HEK293 (cell line): ENCODE measurements around the gene MEF2C.

Experiments used
- CTCF ChIA-PET: fragments of 350-600 bp; formaldehyde crosslinking; extraction: SDS; loops from one replicate; lab custom pipeline; 2021; ENCODE audit warnings: antibody characterized with exemption; lab: Yijun Ruan, JAX
- POLR2A ChIA-PET: fragments of 300-600 bp; formaldehyde crosslinking; extraction: SDS; loops from one replicate; lab custom pipeline; 2020; ENCODE audit warnings: antibody characterized with exemption, inconsistent platforms; lab: Yijun Ruan, JAX
- H3K27ac ChIP-seq: fragments of 200-500 bp; sonication (Bioruptor generic); 2 replicates; pipeline ENCODE4 v1.5.1; 2014; ENCODE audit warnings: low read depth, low read length, control low read depth, inconsistent platforms; ENCODE audit errors: extremely low read depth
- H3K36me3 ChIP-seq, 2 experiments: fragments of 200-500 bp in 1 of 2; sonication (Bioruptor generic) in 1 of 2; 1 replicate in 1 of 2; 2 replicates in 1 of 2; pipeline ENCODE4 v1.5.1; 2014 to 2017; ENCODE audit warnings: inconsistent platforms in 2 of 2, low read length in 2 of 2; ENCODE audit not compliant: control insufficient read depth in 2 of 2, insufficient read depth in 1 of 2
- H3K4me1 ChIP-seq: fragments of 200-500 bp; sonication (Bioruptor generic); 2 replicates; pipeline ENCODE4 v1.5.1; 2014; ENCODE audit warnings: mild to moderate bottlenecking, low read length, inconsistent platforms; ENCODE audit not compliant: control insufficient read depth, insufficient read depth
- H3K4me3 ChIP-seq: 2 replicates; pipeline ENCODE4 v1.5.1; 2011; ENCODE audit warnings: low read depth, mild to moderate bottlenecking, control low read depth, low read length, moderate library complexity
- H3K9me3 ChIP-seq: fragments of 200-500 bp; sonication (Bioruptor generic); 2 replicates; pipeline ENCODE4 v1.5.1; 2014; ENCODE audit warnings: low read depth, low read length, inconsistent platforms; ENCODE audit not compliant: control insufficient read depth, insufficient read depth
- GLI4 ChIP-seq: fragments of 450-650 bp; formaldehyde crosslinking; IDR thresholded peaks from 2 replicates; pipeline ENCODE4 v1.5.1; 2016; ENCODE audit warnings: missing biosample characterization, missing genetic modification characterization
- HOXC10 ChIP-seq: sonication (generic); formaldehyde crosslinking; IDR thresholded peaks from 2 replicates; pipeline ENCODE4 v1.8.1; 2023; ENCODE audit warnings: mild to moderate bottlenecking, missing genetic modification reagents
- OVOL3 ChIP-seq: fragments of 450-650 bp; formaldehyde crosslinking; IDR thresholded peaks from 2 replicates; pipeline ENCODE4 v1.5.1; 2016; ENCODE audit warnings: missing biosample characterization, missing genetic modification characterization
- TCF7L2 ChIP-seq: IDR thresholded peaks from 2 replicates; pipeline ENCODE4 v1.6.1; 2011; ENCODE audit warnings: low read depth, mild to moderate bottlenecking, inconsistent platforms, low read length, moderate library complexity, borderline replicate concordance
- ZFP37 ChIP-seq: fragments of 450-650 bp; formaldehyde crosslinking; IDR thresholded peaks from 2 replicates; pipeline ENCODE4 v1.5.1; 2016; ENCODE audit warnings: missing biosample characterization, missing genetic modification characterization
- ZNF112 ChIP-seq: fragments of 450-650 bp; formaldehyde crosslinking; IDR thresholded peaks from 2 replicates; pipeline ENCODE4 v1.5.0; 2017; ENCODE audit warnings: missing biosample characterization, missing genetic modification characterization
- ZNF121 ChIP-seq: fragments of 450-650 bp; formaldehyde crosslinking; IDR thresholded peaks from 2 replicates; pipeline ENCODE4 v1.5.1; 2016; ENCODE audit warnings: missing biosample characterization, missing genetic modification characterization
- ZNF174 ChIP-seq: fragments of 450-650 bp; formaldehyde crosslinking; IDR thresholded peaks from 2 replicates; pipeline ENCODE4 v1.5.0; 2017; ENCODE audit warnings: missing biosample characterization, mild to moderate bottlenecking, missing genetic modification characterization
- ZNF23 ChIP-seq: fragments of 450-650 bp; formaldehyde crosslinking; IDR thresholded peaks from 2 replicates; pipeline ENCODE4 v1.5.1; 2016; ENCODE audit warnings: missing biosample characterization, missing genetic modification characterization, borderline replicate concordance
- ZNF391 ChIP-seq: fragments of 450-650 bp; formaldehyde crosslinking; IDR thresholded peaks from 2 replicates; pipeline ENCODE4 v1.5.1; 2016; ENCODE audit warnings: low read depth, missing biosample characterization, missing genetic modification characterization, borderline replicate concordance
- ZNF416 ChIP-seq: fragments of 450-650 bp; formaldehyde crosslinking; IDR thresholded peaks from 2 replicates; pipeline ENCODE4 v1.5.1; 2016; ENCODE audit warnings: missing biosample characterization, missing genetic modification characterization
- ZNF48 ChIP-seq: fragments of 450-650 bp; formaldehyde crosslinking; IDR thresholded peaks from 2 replicates; pipeline ENCODE4 v1.5.1; 2016; ENCODE audit warnings: missing biosample characterization, missing genetic modification characterization
- ZNF501 ChIP-seq: fragments of 450-650 bp; formaldehyde crosslinking; IDR thresholded peaks from 2 replicates; pipeline ENCODE4 v1.5.1; 2016; ENCODE audit warnings: missing biosample characterization, missing genetic modification characterization
- ZNF571 ChIP-seq: fragments of 450-650 bp; formaldehyde crosslinking; IDR thresholded peaks from 2 replicates; pipeline ENCODE4 v1.5.0; 2017; ENCODE audit warnings: missing biosample characterization, missing genetic modification characterization
- ZNF623 ChIP-seq: fragments of 450-650 bp; formaldehyde crosslinking; IDR thresholded peaks from 2 replicates; pipeline ENCODE4 v1.5.1; 2016; ENCODE audit warnings: missing biosample characterization, missing genetic modification characterization
- ZNF629 ChIP-seq: fragments of 450-650 bp; formaldehyde crosslinking; IDR thresholded peaks from 2 replicates; pipeline ENCODE4 v1.5.1; 2017; ENCODE audit warnings: missing biosample characterization, missing genetic modification characterization
- ZNF701 ChIP-seq: fragments of 450-650 bp; formaldehyde crosslinking; IDR thresholded peaks from 2 replicates; pipeline ENCODE4 v1.5.1; 2016; ENCODE audit warnings: missing biosample characterization, missing genetic modification characterization
- ZNF785 ChIP-seq: fragments of 450-650 bp; formaldehyde crosslinking; IDR thresholded peaks from 2 replicates; pipeline ENCODE4 v1.5.1; 2016; ENCODE audit warnings: missing biosample characterization, missing genetic modification characterization
- ZNF792 ChIP-seq: fragments of 450-650 bp; formaldehyde crosslinking; IDR thresholded peaks from 2 replicates; pipeline ENCODE4 v1.5.1; 2016; ENCODE audit warnings: missing biosample characterization, missing genetic modification characterization
- ZNF830 ChIP-seq: fragments of 450-650 bp; IDR thresholded peaks from 2 replicates; pipeline ENCODE4 v1.5.0; 2018; ENCODE audit warnings: missing biosample characterization, missing genetic modification characterization, low read depth, mild to moderate bottlenecking, moderate library complexity
- ZNF837 ChIP-seq: fragments of 450-650 bp; formaldehyde crosslinking; IDR thresholded peaks from 2 replicates; pipeline ENCODE4 v1.5.1; 2016; ENCODE audit warnings: missing biosample characterization, missing genetic modification characterization
- ZSCAN16 ChIP-seq: fragments of 450-650 bp; formaldehyde crosslinking; IDR thresholded peaks from 2 replicates; pipeline ENCODE4 v1.5.1; 2016; ENCODE audit warnings: missing biosample characterization, missing genetic modification characterization
- ZSCAN23 ChIP-seq: fragments of 450-650 bp; formaldehyde crosslinking; IDR thresholded peaks from 2 replicates; pipeline ENCODE4 v1.5.1; 2016; ENCODE audit warnings: missing biosample characterization, missing genetic modification characterization
- ZSCAN30 ChIP-seq: fragments of 450-650 bp; IDR thresholded peaks from 2 replicates; pipeline ENCODE4 v1.5.1; 2018; ENCODE audit warnings: missing biosample characterization, mild to moderate bottlenecking, missing genetic modification characterization, moderate library complexity
- TF ChIP-seq, protein P1 (sequence below): fragments of 450-650 bp; formaldehyde crosslinking; IDR thresholded peaks from 2 replicates; pipeline ENCODE4 v1.5.1; 2016; ENCODE audit warnings: missing biosample characterization, missing genetic modification characterization
- TF ChIP-seq, protein P2 (sequence below): fragments of 450-650 bp; formaldehyde crosslinking; IDR thresholded peaks from 2 replicates; pipeline ENCODE4 v1.5.1; 2016; ENCODE audit warnings: missing biosample characterization, missing genetic modification characterization
- TF ChIP-seq, protein P3 (sequence below): fragments of 450-650 bp; IDR thresholded peaks from 2 replicates; pipeline ENCODE4 v1.5.1; 2018; ENCODE audit warnings: missing biosample characterization, mild to moderate bottlenecking, missing genetic modification characterization

MEF2C gene

DNA sequence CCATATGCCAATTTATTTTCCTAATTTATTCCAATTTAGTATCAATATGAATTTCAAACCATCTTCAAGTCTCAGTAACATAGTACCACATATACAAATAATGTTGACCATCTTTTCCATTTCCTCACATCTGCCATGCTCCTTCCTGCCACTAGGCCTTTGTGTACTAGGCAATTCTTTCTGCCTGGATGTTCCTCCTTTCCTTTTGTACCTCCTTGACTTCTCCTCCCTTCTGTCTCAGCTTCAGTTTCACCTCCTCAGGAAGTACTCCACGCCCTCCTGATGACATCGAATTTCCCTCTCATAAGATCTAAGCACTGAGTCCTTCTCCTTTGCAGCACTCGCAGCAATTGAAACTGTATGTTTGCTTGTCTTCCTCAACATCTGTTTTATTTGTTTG, 53.9 kb downstream of the MEF2C start (continued):
- TF ChIP-seq ZNF501 (tag by site-specific recombination): no peak
- TF ChIP-seq, protein P1, sequence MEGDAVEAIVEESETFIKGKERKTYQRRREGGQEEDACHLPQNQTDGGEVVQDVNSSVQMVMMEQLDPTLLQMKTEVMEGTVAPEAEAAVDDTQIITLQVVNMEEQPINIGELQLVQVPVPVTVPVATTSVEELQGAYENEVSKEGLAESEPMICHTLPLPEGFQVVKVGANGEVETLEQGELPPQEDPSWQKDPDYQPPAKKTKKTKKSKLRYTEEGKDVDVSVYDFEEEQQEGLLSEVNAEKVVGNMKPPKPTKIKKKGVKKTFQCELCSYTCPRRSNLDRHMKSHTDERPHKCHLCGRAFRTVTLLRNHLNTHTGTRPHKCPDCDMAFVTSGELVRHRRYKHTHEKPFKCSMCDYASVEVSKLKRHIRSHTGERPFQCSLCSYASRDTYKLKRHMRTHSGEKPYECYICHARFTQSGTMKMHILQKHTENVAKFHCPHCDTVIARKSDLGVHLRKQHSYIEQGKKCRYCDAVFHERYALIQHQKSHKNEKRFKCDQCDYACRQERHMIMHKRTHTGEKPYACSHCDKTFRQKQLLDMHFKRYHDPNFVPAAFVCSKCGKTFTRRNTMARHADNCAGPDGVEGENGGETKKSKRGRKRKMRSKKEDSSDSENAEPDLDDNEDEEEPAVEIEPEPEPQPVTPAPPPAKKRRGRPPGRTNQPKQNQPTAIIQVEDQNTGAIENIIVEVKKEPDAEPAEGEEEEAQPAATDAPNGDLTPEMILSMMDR (tag by site-specific recombination): 0 out of 2 replicates have a peak, but pooled peaks have one; percentile 11
- no peak for TF ChIP-seq ZSCAN23 (tag by site-specific recombination)
- no peak for TF ChIP-seq HOXC10
- TF ChIP-seq ZNF174 (tag by site-specific recombination): no peak
- TF ChIP-seq ZSCAN30 (tag by site-specific recombination): no peak
- no peak for TF ChIP-seq OVOL3 (tag by site-specific recombination)
- no peak for TF ChIP-seq TCF7L2
- TF ChIP-seq ZFP37 (tag by site-specific recombination): no peak

DNA sequence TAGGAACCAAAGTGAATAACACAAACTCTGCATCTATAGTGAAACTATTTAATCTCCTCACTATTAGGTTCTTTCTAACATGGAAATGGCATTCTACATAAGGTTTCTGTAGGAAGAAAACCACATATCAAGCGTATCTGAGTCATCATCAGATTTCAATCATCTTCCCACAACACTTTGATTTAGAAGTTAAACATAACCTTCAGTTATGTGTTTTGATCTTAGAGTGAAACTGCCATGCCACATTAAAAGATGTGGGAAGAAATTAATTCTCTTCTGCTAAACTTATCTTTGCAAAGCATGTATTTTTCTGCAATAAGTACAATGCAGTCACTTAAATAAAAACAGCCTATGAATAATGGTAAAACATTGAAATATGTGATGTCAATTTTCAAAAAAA, 55.0 kb downstream of the MEF2C start:
- H3K9me3 ChIP-seq: no peaks in the 10 kb centered on the region
- TF ChIP-seq ZNF391 (tag by site-specific recombination): no peak
- TF ChIP-seq ZNF121 (tag by site-specific recombination): no peak
- no peak for TF ChIP-seq ZNF792 (tag by site-specific recombination)
- TF ChIP-seq ZNF623 (tag by site-specific recombination): no peak
- H3K4me3 ChIP-seq: no peak overlapping the region
- ChIA-PET POLR2A (interaction anchor here (0.6 kb wide), 1 partner anchor 324 kb away, joined by 3 read pairs; no protein-coding TSS in a partner anchor), CTCF (interaction anchor here (1.3 to 3.2 kb wide), 2 partner anchors 8 to 28 kb away, joined by 3 to 13 read pairs; no protein-coding TSS in a partner anchor)
- H3K36me3 ChIP-seq: no peaks in the 10 kb centered on the region
- peaks cover 34% of the 10 kb centered on the region for H3K4me1 ChIP-seq
- no peak overlapping the region for H3K27ac ChIP-seq

DNA sequence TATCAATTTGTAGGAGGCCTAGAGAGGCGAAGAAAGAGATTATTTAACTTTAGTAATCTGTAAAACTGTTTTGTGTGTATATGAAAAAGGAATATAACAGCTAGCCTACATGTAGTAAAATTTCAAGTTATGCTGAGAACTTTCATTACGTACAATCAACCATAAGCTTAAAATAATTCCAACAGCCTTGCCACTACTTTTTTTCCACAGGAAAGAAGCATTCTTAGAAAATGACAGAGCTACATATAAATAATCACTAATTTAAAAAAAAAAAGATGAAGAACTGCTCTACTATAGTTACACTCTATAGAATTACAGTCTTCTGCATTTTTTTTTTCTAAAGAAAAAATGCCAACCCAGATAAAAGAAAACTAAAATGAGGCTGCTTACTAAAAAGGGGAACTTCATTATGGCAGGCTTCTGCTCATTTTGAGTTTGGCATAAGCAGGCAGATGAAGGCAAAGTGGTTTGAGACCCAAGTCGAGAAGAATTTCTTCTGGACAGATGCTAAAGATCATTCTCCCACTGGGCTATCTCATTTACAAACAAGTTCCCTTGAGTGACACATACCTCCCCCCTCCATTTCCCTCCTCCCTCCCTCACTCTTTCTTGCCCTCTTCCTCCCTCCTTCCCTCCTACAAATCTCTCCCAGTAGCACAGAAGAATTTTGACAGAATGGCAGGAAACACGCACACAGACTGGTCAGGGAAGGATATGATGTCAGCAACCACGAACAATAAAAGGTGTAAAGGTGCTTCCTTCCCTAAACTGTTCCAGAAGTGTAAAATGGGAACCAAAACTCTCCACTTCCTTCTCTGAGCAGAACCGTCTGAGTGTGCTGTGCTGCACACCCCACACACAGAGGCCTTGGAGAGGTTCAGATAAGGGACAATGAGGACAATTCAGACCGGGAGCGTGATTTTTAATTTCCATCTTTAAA, 56.1 kb downstream of the MEF2C start:
- no peaks in the 10 kb centered on the region for H3K9me3 ChIP-seq
- no peak overlapping the region for H3K4me3 ChIP-seq
- no peaks in the 10 kb centered on the region for H3K36me3 ChIP-seq
- peak overlapping the region; percentile 3; the same call in 1 of the 2 replicates for H3K27ac ChIP-seq
- ChIA-PET POLR2A (no interaction called here), CTCF (interaction anchor here (0.7 kb wide), 1 partner anchor 43 kb away, joined by 4 read pairs; no protein-coding TSS in a partner anchor)
- peaks cover 27% of the 10 kb centered on the region for H3K4me1 ChIP-seq
- TF ChIP-seq ZNF121 (tag by site-specific recombination): no peak
- TF ChIP-seq ZNF623 (tag by site-specific recombination): no peak
- TF ChIP-seq ZNF837: no peak
- no peak for TF ChIP-seq GLI4 (tag by site-specific recombination)
- TF ChIP-seq TCF7L2: no peak
- no peak for TF ChIP-seq ZNF174 (tag by site-specific recombination)
- no peak for TF ChIP-seq ZNF571 (tag by site-specific recombination)
- no peak for TF ChIP-seq ZNF785 (tag by site-specific recombination)
- no peak for TF ChIP-seq ZNF830
- TF ChIP-seq, protein P2, sequence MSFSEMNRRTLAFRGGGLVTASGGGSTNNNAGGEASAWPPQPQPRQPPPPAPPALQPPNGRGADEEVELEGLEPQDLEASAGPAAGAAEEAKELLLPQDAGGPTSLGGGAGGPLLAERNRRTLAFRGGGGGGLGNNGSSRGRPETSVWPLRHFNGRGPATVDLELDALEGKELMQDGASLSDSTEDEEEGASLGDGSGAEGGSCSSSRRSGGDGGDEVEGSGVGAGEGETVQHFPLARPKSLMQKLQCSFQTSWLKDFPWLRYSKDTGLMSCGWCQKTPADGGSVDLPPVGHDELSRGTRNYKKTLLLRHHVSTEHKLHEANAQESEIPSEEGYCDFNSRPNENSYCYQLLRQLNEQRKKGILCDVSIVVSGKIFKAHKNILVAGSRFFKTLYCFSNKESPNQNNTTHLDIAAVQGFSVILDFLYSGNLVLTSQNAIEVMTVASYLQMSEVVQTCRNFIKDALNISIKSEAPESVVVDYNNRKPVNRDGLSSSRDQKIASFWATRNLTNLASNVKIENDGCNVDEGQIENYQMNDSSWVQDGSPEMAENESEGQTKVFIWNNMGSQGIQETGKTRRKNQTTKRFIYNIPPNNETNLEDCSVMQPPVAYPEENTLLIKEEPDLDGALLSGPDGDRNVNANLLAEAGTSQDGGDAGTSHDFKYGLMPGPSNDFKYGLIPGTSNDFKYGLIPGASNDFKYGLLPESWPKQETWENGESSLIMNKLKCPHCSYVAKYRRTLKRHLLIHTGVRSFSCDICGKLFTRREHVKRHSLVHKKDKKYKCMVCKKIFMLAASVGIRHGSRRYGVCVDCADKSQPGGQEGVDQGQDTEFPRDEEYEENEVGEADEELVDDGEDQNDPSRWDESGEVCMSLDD (tag by site-specific recombination): no peak
- TF ChIP-seq ZNF701 (tag by site-specific recombination): no peak
- no peak for TF ChIP-seq ZNF416 (tag by site-specific recombination)
- TF ChIP-seq ZNF629 (tag by site-specific recombination): peak; percentile 84
- TF ChIP-seq, protein P3, sequence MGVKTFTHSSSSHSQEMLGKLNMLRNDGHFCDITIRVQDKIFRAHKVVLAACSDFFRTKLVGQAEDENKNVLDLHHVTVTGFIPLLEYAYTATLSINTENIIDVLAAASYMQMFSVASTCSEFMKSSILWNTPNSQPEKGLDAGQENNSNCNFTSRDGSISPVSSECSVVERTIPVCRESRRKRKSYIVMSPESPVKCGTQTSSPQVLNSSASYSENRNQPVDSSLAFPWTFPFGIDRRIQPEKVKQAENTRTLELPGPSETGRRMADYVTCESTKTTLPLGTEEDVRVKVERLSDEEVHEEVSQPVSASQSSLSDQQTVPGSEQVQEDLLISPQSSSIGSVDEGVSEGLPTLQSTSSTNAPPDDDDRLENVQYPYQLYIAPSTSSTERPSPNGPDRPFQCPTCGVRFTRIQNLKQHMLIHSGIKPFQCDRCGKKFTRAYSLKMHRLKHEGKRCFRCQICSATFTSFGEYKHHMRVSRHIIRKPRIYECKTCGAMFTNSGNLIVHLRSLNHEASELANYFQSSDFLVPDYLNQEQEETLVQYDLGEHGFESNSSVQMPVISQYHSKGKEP (tag by site-specific recombination): no peak
- TF ChIP-seq ZNF112: no peak
- TF ChIP-seq ZSCAN16 (tag by site-specific recombination): no peak
- TF ChIP-seq ZNF23 (tag by site-specific recombination): no peak
- TF ChIP-seq ZNF48: no peak
